ENCODE data around the gene PIK3CD.

GRCh38 chr1:9730096-9730901 is 78.8 kb downstream of the PIK3CD start:
- TF ChIP-seq CTCF (IDR thresholded peaks at IDR 0.05) (no peak), POLR2A (IDR thresholded peaks at IDR 0.05) (no peak)
